H1 (cell line): ENCODE results near the gene HTR4.

Experiments
- BRCA1 ChIP-seq: IDR thresholded peaks from 2 replicates; pipeline ENCODE4 v1.6.1; 2012; ENCODE audit warnings: low read depth, low read length, improper control_type of control experiment
- CBX5 ChIP-seq: fragments of 300-800, 300-1000 bp; sonication (generic); IDR thresholded peaks from 2 replicates; pipeline ENCODE4 v1.7.1; 2016; ENCODE audit warnings: antibody characterized with exemption, low read length, low read depth
- CBX8 ChIP-seq: fragments of 300-800, 300-1000 bp; sonication (generic); IDR thresholded peaks from 2 replicates; pipeline ENCODE4 v1.7.1; 2016; ENCODE audit warnings: low read depth, low read length, borderline replicate concordance
- CHD2 ChIP-seq: IDR thresholded peaks from 2 replicates; pipeline ENCODE4 v1.6.1; 2012; ENCODE audit warnings: low read length, improper control_type of control experiment
- CTCF ChIP-seq, 3 experiments: IDR thresholded peaks; 1 replicate in 2 of 3; 2 replicates in 1 of 3; pipeline versions ENCODE4 v1.5.1 to v1.6.1; 2011; ENCODE audit warnings: low read length in 3 of 3, mild to moderate bottlenecking in 3 of 3, inconsistent platforms in 2 of 3, low read depth in 1 of 3, moderate library complexity in 1 of 3; ENCODE audit not compliant: insufficient read depth in 1 of 3; ENCODE audit errors: control extremely low read depth in 1 of 3
- EZH2 ChIP-seq: fragments of 200-600 bp; sonication (generic); IDR thresholded peaks from 2 replicates; pipeline ENCODE4 v1.7.1; 2012; ENCODE audit warnings: low read depth, mild to moderate bottlenecking, moderate library complexity, low read length, inconsistent platforms; ENCODE audit not compliant: severe bottlenecking
- GABPA ChIP-seq: IDR thresholded peaks from 2 replicates; pipeline ENCODE4 v1.6.1; 2011; ENCODE audit warnings: mild to moderate bottlenecking, low read length, moderate library complexity, borderline replicate concordance; ENCODE audit not compliant: insufficient read depth
- POU5F1 ChIP-seq: IDR thresholded peaks from 2 replicates; pipeline ENCODE4 v1.6.1; 2011; ENCODE audit warnings: low read depth, mild to moderate bottlenecking, low read length, moderate library complexity
- RAD21 ChIP-seq, 2 experiments: IDR thresholded peaks in 1 of 2; conservative IDR thresholded peaks in 1 of 2; 2 replicates each; pipeline ENCODE4 v1.6.1; 2011; ENCODE audit warnings: low read depth in 2 of 2, low read length in 2 of 2, improper control_type of control experiment in 1 of 2, inconsistent platforms in 1 of 2, mild to moderate bottlenecking in 1 of 2, moderate library complexity in 1 of 2
- SP1 ChIP-seq: IDR thresholded peaks from 2 replicates; pipeline ENCODE4 v1.6.1; 2011; ENCODE audit warnings: low read depth, low read length
- TAF1 ChIP-seq: IDR thresholded peaks from 2 replicates; pipeline ENCODE4 v1.6.1; 2011; ENCODE audit warnings: mild to moderate bottlenecking, low read depth, low read length
- USF2 ChIP-seq: IDR thresholded peaks from 2 replicates; pipeline ENCODE4 v1.6.1; 2011; ENCODE audit warnings: low read length, improper control_type of control experiment

- TF ChIP-seq EZH2 (no peak), POU5F1 (no peak), CTCF (IDR thresholded peaks at IDR 0.05; ENCODE audit: control extremely low read depth in 1 of 3, insufficient read depth in 1 of 3, low read depth in 1 of 3, low read length in 3 of 3) (no peak), CHD2 (no peak), RAD21 (IDR thresholded peaks at IDR 0.05 in 1 of 2, conservative IDR thresholded peaks at IDR 0.05 in 1 of 2; ENCODE audit: low read depth in 2 of 2, low read length in 2 of 2) (no peak), SP1 (no peak), BRCA1 (no peak), USF2 (no peak), TAF1 (no peak), CBX5 (no peak), GABPA (no peak), CBX8 (no peak)
Measured at GRCh38 chr5:148666353-148666752, 12.0 kb upstream of the HTR4 start.
